ENCODE measurements around the gene SLC26A3.

DNA sequence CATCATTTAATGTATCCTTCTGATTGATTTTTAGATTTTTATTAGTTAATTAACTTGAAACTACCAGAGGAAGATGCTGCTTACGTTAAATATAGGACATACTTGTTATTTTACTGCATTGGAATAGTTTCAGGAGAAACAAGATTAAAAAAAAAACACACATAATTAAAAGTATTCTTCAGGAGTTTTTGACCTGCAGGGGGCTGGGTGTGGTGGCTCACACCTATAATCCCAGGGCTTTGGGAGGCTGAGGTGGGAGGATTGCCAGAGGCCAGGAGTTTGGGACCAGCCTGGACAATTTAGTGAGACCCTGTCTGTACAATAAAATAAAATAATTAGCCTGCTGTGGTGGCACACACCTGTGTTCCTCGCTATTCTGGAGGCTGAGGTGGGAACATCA is 48.4 kb downstream of the SLC26A3 start:
- TF ChIP-seq POLR2A (IDR thresholded peaks at IDR 0.05) (no peak), POLR2AphosphoS5 (IDR thresholded peaks at IDR 0.05; ENCODE audit: insufficient read depth in 1 of 2, low read depth in 1 of 2) (no peak)
- TF ChIP-seq, protein P1, sequence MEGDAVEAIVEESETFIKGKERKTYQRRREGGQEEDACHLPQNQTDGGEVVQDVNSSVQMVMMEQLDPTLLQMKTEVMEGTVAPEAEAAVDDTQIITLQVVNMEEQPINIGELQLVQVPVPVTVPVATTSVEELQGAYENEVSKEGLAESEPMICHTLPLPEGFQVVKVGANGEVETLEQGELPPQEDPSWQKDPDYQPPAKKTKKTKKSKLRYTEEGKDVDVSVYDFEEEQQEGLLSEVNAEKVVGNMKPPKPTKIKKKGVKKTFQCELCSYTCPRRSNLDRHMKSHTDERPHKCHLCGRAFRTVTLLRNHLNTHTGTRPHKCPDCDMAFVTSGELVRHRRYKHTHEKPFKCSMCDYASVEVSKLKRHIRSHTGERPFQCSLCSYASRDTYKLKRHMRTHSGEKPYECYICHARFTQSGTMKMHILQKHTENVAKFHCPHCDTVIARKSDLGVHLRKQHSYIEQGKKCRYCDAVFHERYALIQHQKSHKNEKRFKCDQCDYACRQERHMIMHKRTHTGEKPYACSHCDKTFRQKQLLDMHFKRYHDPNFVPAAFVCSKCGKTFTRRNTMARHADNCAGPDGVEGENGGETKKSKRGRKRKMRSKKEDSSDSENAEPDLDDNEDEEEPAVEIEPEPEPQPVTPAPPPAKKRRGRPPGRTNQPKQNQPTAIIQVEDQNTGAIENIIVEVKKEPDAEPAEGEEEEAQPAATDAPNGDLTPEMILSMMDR (IDR thresholded peaks at IDR 0.05): no peak
